Prostate gland (tissue), 2 donors: ENCODE data around the gene SLIT3. TPM values are rescaled to one million over a fixed set of nuclear protein-coding genes. Genes with fewer than 3 reads are reported as not detected.
"Not testable (repeated sequence)": the region's sequence is repeated elsewhere in the genome, so short reads cannot be mapped to it uniquely, and the experiment has no call there.

Source experiments
- DNase-seq: peaks from one replicate; pipeline ENCODE4 v3.0.0-alpha.2; 2019; ENCODE audit warnings: low spot score
- H3K27ac ChIP-seq, 2 donors: fragments of 200-600 bp; sonication (generic); 2 replicates each; pipeline ENCODE4 v1.5.1; 2017 to 2019
- H3K27me3 ChIP-seq: fragments of 200-600 bp; sonication (generic); replicated peaks from 2 replicates; pipeline ENCODE4 v1.5.1; 2019; ENCODE audit not compliant: insufficient read depth
- H3K36me3 ChIP-seq, 2 donors: fragments of 200-600 bp; sonication (generic); 1 replicate in 1 of 2; 2 replicates in 1 of 2; pipeline versions ENCODE4 v1.5.1 to v1.8.1; 2017 to 2019
- H3K4me1 ChIP-seq: fragments of 200-600 bp; sonication (generic); replicated peaks from 2 replicates; pipeline ENCODE4 v1.5.1; 2019
- H3K4me3 ChIP-seq, 2 donors: fragments of 200-600 bp; sonication (generic); 2 replicates each; pipeline ENCODE4 v1.5.1; 2017 to 2019
- H3K9me3 ChIP-seq: fragments of 200-600 bp; sonication (generic); 2 replicates; pipeline ENCODE4 v1.5.1; 2017
- CTCF ChIP-seq, 4 experiments: fragments of 200-600 bp in 2 of 4; fragments of 450-650 bp in 2 of 4; sonication (generic) in 2 of 4; IDR thresholded peaks; 1 replicate in 3 of 4; 2 replicates in 1 of 4; pipeline ENCODE4 v1.5.1; 2016 to 2019; ENCODE audit warnings: antibody characterized with exemption in 4 of 4, mild to moderate bottlenecking in 2 of 4, moderate library complexity in 2 of 4
- POLR2A ChIP-seq: fragments of 450-650 bp; IDR thresholded peaks from one replicate; pipeline ENCODE4 v1.6.1; 2016; ENCODE audit warnings: antibody characterized with exemption, mild to moderate bottlenecking
- POLR2AphosphoS5 ChIP-seq: sonication (generic); formaldehyde crosslinking; IDR thresholded peaks from one replicate; pipeline ENCODE4 v1.6.1; 2017; ENCODE audit warnings: antibody characterized with exemption
- WGBS: methylation state at CpG from one replicate; pipeline ENCODE4 v1.1.5; 2018; 5-methylcytosine and 5-hydroxymethylcytosine counted together
- intact Hi-C: fragments of 100-400 bp; cut with DNase I; formaldehyde crosslinking; loops from one replicate; pipeline ENCODE4 v1.14.2; 2022
- total RNA-seq, 2 donors: library from RNA; depleted of rRNA; stranded (reverse); fragments of >200 nt; gene quantifications; one replicate each; pipeline ENCODE4 v1.1.0, GENCODE V29; 2016

The SLIT3 gene
- total RNA-seq, 2 donors from 2014 or later: 8.3 TPM

- H3K27ac ChIP-seq: no peak overlapping the region
- no peaks in the 10 kb centered on the region for H3K27me3 ChIP-seq
- intact Hi-C loops: no loop called here
- no peaks in the 10 kb centered on the region for H3K4me1 ChIP-seq
- DNase-seq: no peak
- H3K4me3 ChIP-seq: no peak overlapping the region
- no peaks in the 10 kb centered on the region for H3K9me3 ChIP-seq
- TF ChIP-seq CTCF (IDR thresholded peaks at IDR 0.05): no peak
- no peak for TF ChIP-seq POLR2A
- TF ChIP-seq POLR2AphosphoS5: no peak
- 84% methylated on average over 8 of the region's 8 CpGs for WGBS
- H3K36me3 ChIP-seq: no peaks in the 10 kb centered on the region
Measured at GRCh38 chr5:169216866-169217265, 84.1 kb downstream of the SLIT3 start.

GRCh38 chr5:169213479-169213878 lies 87.5 kb downstream of the SLIT3 start:
- TF ChIP-seq POLR2A (no peak), CTCF (IDR thresholded peaks at IDR 0.05) (no peak), POLR2AphosphoS5 (no peak)
- DNase-seq: no peak
- intact Hi-C loops: no loop called here
- Histone ChIP-seq H3K27ac (no peak overlapping the region), H3K27me3 (no peaks in the 10 kb centered on the region), H3K4me1 (no peaks in the 10 kb centered on the region), H3K36me3 (no peaks in the 10 kb centered on the region), H3K9me3 (no peaks in the 10 kb centered on the region), H3K4me3 (no peak overlapping the region)

DNA sequence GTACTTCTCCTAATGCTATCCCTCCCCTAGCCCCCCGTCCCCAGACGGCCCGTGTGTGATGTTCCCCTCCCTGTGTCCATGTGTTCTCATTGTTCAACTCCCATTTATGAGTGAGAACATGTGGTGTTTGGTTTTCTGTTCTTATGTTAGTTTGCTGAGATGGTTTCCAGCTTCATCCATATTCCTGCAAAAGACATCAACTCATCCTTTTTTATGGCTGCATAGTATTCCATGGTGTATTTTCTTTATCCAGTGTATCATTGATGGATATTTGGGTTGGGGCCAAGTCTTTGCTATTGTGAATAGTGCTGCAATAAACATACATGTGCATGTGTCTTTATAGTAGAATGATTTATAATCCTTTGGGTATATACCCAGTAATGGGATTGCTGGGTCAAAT lies 89.2 kb downstream of the SLIT3 start:
- H3K4me3 ChIP-seq, H3K27ac ChIP-seq, intact Hi-C loops, H3K27me3 ChIP-seq, H3K4me1 ChIP-seq, H3K9me3 ChIP-seq, H3K36me3 ChIP-seq, DNase-seq: not testable (repeated sequence)
- 92% methylated on average over 3 of the region's 3 CpGs for WGBS

GRCh38 chr5:169204788-169205400 lies 96.0 kb downstream of the SLIT3 start:
- intact Hi-C loops: no loop called here
- 76% methylated on average over 8 of the region's 8 CpGs for WGBS
- TF ChIP-seq POLR2A (no peak), POLR2AphosphoS5 (no peak), CTCF (IDR thresholded peaks at IDR 0.05) (no peak)

GRCh38 chr5:169202969-169203368 lies 98.0 kb downstream of the SLIT3 start:
- intact Hi-C loops: no loop called here
- TF ChIP-seq POLR2A: no peak
- no peak for TF ChIP-seq POLR2AphosphoS5
- no peak for TF ChIP-seq CTCF (IDR thresholded peaks at IDR 0.05)
- H3K27ac ChIP-seq: no peak overlapping the region
- no peaks in the 10 kb centered on the region for H3K4me1 ChIP-seq
- 90% methylated on average over 3 of the region's 3 CpGs for WGBS
- DNase-seq: no peak
- H3K9me3 ChIP-seq: no peaks in the 10 kb centered on the region
- H3K27me3 ChIP-seq: no peaks in the 10 kb centered on the region
- no peak overlapping the region for H3K4me3 ChIP-seq
- no peaks in the 10 kb centered on the region for H3K36me3 ChIP-seq

More at GRCh38 chr5:169204788-169205400, 96.0 kb downstream of the SLIT3 start:
- Histone ChIP-seq H3K4me1 (no peaks in the 10 kb centered on the region), H3K9me3 (no peaks in the 10 kb centered on the region), H3K4me3 (no peak overlapping the region), H3K36me3 (no peaks in the 10 kb centered on the region), H3K27me3 (no peaks in the 10 kb centered on the region), H3K27ac (no peak overlapping the region)
- no peak for DNase-seq
